Endothelial cell (in vitro differentiated cells): ENCODE results near the gene ATOH1. TPM values are rescaled to one million over a fixed set of nuclear protein-coding genes. Genes with fewer than 3 reads are reported as not detected.

Source experiments
- DNase-seq: peaks from one replicate; pipeline ENCODE4 v3.0.0; 2021; ENCODE audit warnings: low spot score
- H3K27ac Mint-ChIP-seq: one replicate; pipeline ENCODE4 v1.8.0; 2021; ENCODE audit warnings: mixed read lengths, inconsistent platforms; ENCODE audit not compliant: unreplicated experiment
- H3K27me3 Mint-ChIP-seq: one replicate; pipeline ENCODE4 v1.8.0; 2021; ENCODE audit warnings: mild to moderate bottlenecking, moderate library complexity, mixed read lengths, inconsistent platforms; ENCODE audit not compliant: unreplicated experiment
- H3K36me3 Mint-ChIP-seq: one replicate; pipeline ENCODE4 v1.8.0; 2021; ENCODE audit warnings: mild to moderate bottlenecking, low read depth, mixed read lengths, inconsistent platforms; ENCODE audit not compliant: unreplicated experiment
- H3K4me1 Mint-ChIP-seq: one replicate; pipeline ENCODE4 v1.8.0; 2021; ENCODE audit warnings: mild to moderate bottlenecking, mixed read lengths, inconsistent platforms; ENCODE audit not compliant: unreplicated experiment
- H3K4me3 Mint-ChIP-seq: one replicate; pipeline ENCODE4 v1.8.0; 2021; ENCODE audit warnings: mild to moderate bottlenecking, mixed read lengths, inconsistent platforms; ENCODE audit not compliant: unreplicated experiment
- H3K9me3 Mint-ChIP-seq: one replicate; pipeline ENCODE4 v1.8.0; 2021; ENCODE audit warnings: mixed read lengths, inconsistent platforms; ENCODE audit not compliant: unreplicated experiment
- CTCF ChIP-seq: fragments of 200-600 bp; sonication (generic); IDR thresholded peaks from one replicate; pipeline ENCODE4 v1.5.0; 2021; ENCODE audit warnings: antibody characterized with exemption; ENCODE audit not compliant: unreplicated experiment
- total RNA-seq: library from RNA; stranded (reverse); fragmentation: NEBNext Ultra II Directional; extraction: Animal tissue kit (Norgen Biotek cat#: 25700); gene quantifications from one replicate; pipeline ENCODE4 v1.2.1, GENCODE V29; 2021; ENCODE audit not compliant: unreplicated experiment

Gene ATOH1
- total RNA-seq, 1 donor from 2014 or later: not detected

GRCh38 chr4:93828995-93829819 lies 654 bp downstream of the ATOH1 start:
- no peaks in the 10 kb centered on the region for H3K9me3 Mint-ChIP-seq
- peaks cover 23% of the 10 kb centered on the region for H3K4me1 Mint-ChIP-seq
- H3K27ac Mint-ChIP-seq: no peak overlapping the region
- peaks cover 3% of the 10 kb centered on the region for H3K36me3 Mint-ChIP-seq
- H3K4me3 Mint-ChIP-seq: peak overlapping the region; percentile 89
- no peak for TF ChIP-seq CTCF
- H3K27me3 Mint-ChIP-seq: peaks cover 41% of the 10 kb centered on the region
- DNase-seq: peak; percentile 22

GRCh38 chr4:93829820-93830687 lies 1.5 kb downstream of the ATOH1 start:
- Mint-ChIP-seq H3K9me3 (no peaks in the 10 kb centered on the region), H3K4me1 (peaks cover 25% of the 10 kb centered on the region)
- TF ChIP-seq CTCF: no peak

DNA sequence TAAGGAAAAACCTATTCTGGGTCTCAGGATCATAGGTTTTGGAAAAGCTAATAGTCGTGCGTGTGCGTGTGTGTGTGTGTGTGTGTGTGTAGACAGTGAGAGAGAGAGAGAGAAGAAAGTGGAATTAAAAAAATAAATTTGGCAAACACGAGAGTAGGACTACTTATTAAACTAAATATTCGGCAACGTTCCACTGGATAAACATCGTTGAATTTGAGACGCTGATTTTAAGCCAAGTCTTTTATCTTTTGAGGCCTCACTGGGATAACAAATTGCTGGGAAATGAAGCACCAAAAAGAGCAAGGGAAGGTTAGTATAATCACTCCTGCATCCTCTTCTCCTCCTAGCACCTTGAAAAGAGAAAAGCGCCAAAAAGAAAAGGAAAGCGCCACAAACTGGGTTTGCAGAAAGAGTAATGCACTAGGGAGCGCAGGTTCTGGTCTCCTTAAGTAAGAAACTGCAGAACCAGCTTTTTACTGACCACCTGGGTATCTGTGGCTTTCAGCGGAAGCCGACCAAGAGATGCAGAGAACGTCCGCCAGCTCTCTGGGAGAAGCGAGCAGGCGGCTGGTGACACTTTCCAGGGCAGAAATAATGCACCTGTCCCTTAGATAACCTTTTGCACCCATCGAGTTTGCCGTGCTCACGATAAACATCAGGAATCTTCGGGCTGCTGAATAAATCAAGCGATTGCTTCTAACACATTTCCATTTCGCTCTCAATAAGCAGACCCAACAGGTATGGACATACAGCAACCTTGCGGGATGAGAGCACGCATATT lies 3.4 kb downstream of the ATOH1 start:
- peaks cover 25% of the 10 kb centered on the region for H3K4me1 Mint-ChIP-seq
- DNase-seq: no peak
- H3K9me3 Mint-ChIP-seq: no peaks in the 10 kb centered on the region
- peaks cover 42% of the 10 kb centered on the region for H3K27me3 Mint-ChIP-seq
- no peak overlapping the region for H3K27ac Mint-ChIP-seq
- no peak overlapping the region for H3K4me3 Mint-ChIP-seq
- peaks cover 4% of the 10 kb centered on the region for H3K36me3 Mint-ChIP-seq
- no peak for TF ChIP-seq CTCF

More at GRCh38 chr4:93829820-93830687, 1.5 kb downstream of the ATOH1 start:
- Mint-ChIP-seq H3K4me3 (peak overlapping the region; percentile 86), H3K36me3 (peaks cover 4% of the 10 kb centered on the region), H3K27me3 (peaks cover 44% of the 10 kb centered on the region), H3K27ac (peak overlapping the region; percentile 72)
- DNase-seq: no peak

GRCh38 chr4:93834249-93835066 lies 5.9 kb downstream of the ATOH1 start:
- H3K4me3 Mint-ChIP-seq: peak overlapping the region; percentile 80
- H3K9me3 Mint-ChIP-seq: no peaks in the 10 kb centered on the region
- peaks cover 13% of the 10 kb centered on the region for H3K4me1 Mint-ChIP-seq
- peak; percentile 35 for DNase-seq
- H3K27ac Mint-ChIP-seq: no peak overlapping the region
- TF ChIP-seq CTCF: no peak
- H3K36me3 Mint-ChIP-seq: peaks cover 4% of the 10 kb centered on the region
- peaks cover 27% of the 10 kb centered on the region for H3K27me3 Mint-ChIP-seq
